ENCODE data around the gene DAB2. TPM values are rescaled to one million over a fixed set of nuclear protein-coding genes. Genes with fewer than 3 reads are reported as not detected.

The DAB2 gene
- total and polyA plus RNA-seq, 12 donors = 6.5 to 64.7 (median 22.3) TPM

DNA sequence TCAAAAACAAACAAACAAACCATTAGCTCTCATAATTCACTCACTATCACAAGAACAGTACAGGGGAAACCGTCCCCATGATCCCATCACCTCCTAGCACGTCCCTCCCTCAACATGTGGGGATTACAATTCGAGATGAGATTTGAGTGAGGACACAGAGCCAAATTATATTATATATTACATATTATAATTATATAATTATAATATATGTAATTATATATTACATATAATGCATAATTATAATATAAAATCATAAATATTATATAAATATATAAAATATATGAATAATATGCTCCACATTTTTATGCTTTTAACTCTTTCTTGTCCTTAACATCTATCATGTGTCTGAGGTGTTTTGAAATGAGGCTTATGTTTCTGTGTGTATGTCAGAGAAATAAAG, 57.1 kb downstream of the DAB2 start:
- WGBS, 2 donors = 75 to 91% methylated on average over 3 of the region's 3 CpGs
- H3K4me3 ChIP-seq = no peak overlapping the region
- intact Hi-C loops (cut with DNase I) = loop anchor here in 1 of 10 donors (10.0 kb wide), 1 partner anchor 153 kb away; the partner anchor contains the start of gene FYB1
- no peak for DNase-seq
- no peaks in the 10 kb centered on the region for H3K9me3 ChIP-seq
- TF ChIP-seq, protein P1, sequence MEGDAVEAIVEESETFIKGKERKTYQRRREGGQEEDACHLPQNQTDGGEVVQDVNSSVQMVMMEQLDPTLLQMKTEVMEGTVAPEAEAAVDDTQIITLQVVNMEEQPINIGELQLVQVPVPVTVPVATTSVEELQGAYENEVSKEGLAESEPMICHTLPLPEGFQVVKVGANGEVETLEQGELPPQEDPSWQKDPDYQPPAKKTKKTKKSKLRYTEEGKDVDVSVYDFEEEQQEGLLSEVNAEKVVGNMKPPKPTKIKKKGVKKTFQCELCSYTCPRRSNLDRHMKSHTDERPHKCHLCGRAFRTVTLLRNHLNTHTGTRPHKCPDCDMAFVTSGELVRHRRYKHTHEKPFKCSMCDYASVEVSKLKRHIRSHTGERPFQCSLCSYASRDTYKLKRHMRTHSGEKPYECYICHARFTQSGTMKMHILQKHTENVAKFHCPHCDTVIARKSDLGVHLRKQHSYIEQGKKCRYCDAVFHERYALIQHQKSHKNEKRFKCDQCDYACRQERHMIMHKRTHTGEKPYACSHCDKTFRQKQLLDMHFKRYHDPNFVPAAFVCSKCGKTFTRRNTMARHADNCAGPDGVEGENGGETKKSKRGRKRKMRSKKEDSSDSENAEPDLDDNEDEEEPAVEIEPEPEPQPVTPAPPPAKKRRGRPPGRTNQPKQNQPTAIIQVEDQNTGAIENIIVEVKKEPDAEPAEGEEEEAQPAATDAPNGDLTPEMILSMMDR (IDR thresholded peaks at IDR 0.05) = no peak
- H3K27ac ChIP-seq = no peak overlapping the region
- ATAC-seq = no peak
- H3K36me3 ChIP-seq = peaks cover 0 to 29% (median 0%) of the 10 kb centered on the region in 9 donors
- peaks cover 0 to 9% (median 0%) of the 10 kb centered on the region in 7 donors for H3K27me3 ChIP-seq
- H3K4me1 ChIP-seq = peaks cover 0 to 9% (median 0%) of the 10 kb centered on the region in 9 donors

DNA sequence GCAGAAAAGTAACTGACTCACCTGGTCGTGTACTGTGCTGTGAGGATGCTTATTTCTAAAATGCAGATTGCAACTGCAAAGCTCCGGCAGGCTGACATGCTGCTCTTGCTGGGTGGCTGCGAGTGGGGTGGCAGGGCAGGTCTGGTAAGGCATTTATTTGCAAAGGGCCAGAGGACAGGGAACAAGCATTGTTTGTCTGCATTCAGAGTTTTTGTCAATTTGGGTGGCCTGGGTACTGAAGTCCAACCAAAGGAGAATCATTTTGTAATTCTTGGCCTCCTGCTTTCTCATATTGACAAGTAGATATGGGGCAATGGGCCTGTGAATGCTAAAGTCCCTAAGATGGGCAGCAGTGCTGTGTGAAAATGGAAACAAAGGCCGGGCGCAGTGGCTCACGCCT, 60.4 kb downstream of the DAB2 start, which contains the start of gene C9:
C9 (minus strand) TSS at position 129 of the 400 bp plus-strand sequence; CDS start at position 98, 31 bp downstream.
- WGBS, 2 donors = 69 to 72% methylated on average over 6 of the region's 6 CpGs
- TF ChIP-seq, protein P1 (IDR thresholded peaks at IDR 0.05) = no peak

DNA sequence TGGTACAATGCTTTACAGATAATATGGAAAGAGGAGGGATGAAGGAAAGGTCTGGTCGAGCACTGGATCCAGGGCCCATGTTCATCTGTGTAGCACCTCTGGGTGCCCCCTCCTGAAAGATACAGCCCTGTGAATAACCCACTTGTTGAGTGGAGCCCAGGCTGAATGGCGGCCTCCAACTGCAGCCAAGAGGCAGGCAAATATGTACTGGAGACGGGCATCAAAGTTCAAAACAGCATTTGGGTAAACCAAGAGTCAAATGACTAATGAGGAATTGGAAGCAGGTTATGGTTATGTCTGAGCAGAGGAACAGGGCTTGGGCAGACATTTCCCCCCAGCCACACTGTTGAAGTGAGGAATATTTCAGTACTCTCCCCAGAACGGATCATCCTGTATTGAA, 61.6 kb downstream of the DAB2 start:
- no peaks in the 10 kb centered on the region for H3K36me3 ChIP-seq
- ATAC-seq = no peak
- DNase-seq = no peak
- H3K27ac ChIP-seq = no peak overlapping the region
- no peaks in the 10 kb centered on the region for H3K4me1 ChIP-seq
- H3K4me3 ChIP-seq = no peak overlapping the region
- H3K9me3 ChIP-seq = no peaks in the 10 kb centered on the region
- no peaks in the 10 kb centered on the region for H3K27me3 ChIP-seq
- WGBS, 2 donors = 86 to 89% methylated on average over 4 of the region's 4 CpGs
- intact Hi-C loops (cut with DNase I) = loop anchor here in 1 of 10 donors (10.0 kb wide), 1 partner anchor 148 kb away; the partner anchor contains the start of gene FYB1
- TF ChIP-seq, protein P1 (IDR thresholded peaks at IDR 0.05) = no peak

More for the DNA sequence above, 60.4 kb downstream of the DAB2 start, which contains the start of gene C9:
- intact Hi-C loops (cut with DNase I) = loop anchor here in 1 of 10 donors (10.0 kb wide), 1 partner anchor 150 kb away; the partner anchor contains the start of gene FYB1
- no peaks in the 10 kb centered on the region for H3K9me3 ChIP-seq
- no peak within 1 kb of the TSS for H3K27ac ChIP-seq
- ATAC-seq = no peak
- no peak for DNase-seq
- H3K36me3 ChIP-seq = no peaks in the 10 kb centered on the region
- no peak within 1 kb of the TSS for H3K4me3 ChIP-seq
- H3K27me3 ChIP-seq = peaks cover 0 to 2% (median 0%) of the 10 kb centered on the region in 7 donors
- peaks cover 0 to 4% (median 0%) of the 10 kb centered on the region in 9 donors for H3K4me1 ChIP-seq

DNA sequence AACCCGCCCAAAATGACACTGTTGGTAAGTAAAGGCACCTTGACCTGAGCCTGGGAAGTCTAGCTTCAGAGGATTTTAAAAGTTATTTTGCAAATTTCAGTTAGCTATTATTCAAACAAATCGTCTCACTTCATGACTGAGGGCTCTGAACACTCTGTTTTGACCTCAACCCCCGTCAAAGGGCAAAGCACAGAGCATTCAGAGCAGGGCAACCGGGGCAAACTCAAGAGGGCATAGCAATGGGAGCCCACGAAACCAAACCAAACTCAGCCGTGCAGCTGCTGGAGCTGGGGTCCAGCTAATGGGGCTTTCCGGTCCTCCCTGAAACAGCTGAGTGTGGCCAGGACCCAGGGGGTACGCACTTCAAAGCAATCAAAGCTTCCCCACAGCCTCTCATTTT, 62.1 kb downstream of the DAB2 start:
- ATAC-seq (no peak), DNase-seq (no peak)
- H3K27me3 ChIP-seq = no peaks in the 10 kb centered on the region
- WGBS, 2 donors = 86 to 88% methylated on average over 8 of the region's 8 CpGs
- no peak overlapping the region for H3K27ac ChIP-seq
- TF ChIP-seq, protein P1 (IDR thresholded peaks at IDR 0.05) = no peak
- H3K4me3 ChIP-seq = no peak overlapping the region
- intact Hi-C loops (cut with DNase I) = loop anchor here in 1 of 10 donors (10.0 kb wide), 1 partner anchor 148 kb away; the partner anchor contains the start of gene FYB1
- H3K36me3 ChIP-seq = no peaks in the 10 kb centered on the region
- H3K9me3 ChIP-seq = no peaks in the 10 kb centered on the region
- H3K4me1 ChIP-seq = no peaks in the 10 kb centered on the region
